Retinal pigment epithelial cell (primary cell): ENCODE results near the gene NUDT22.

Experiments used
- DNase-seq: peaks from one replicate; pipeline ENCODE4 v3.0.0-alpha.2; 2010; ENCODE audit warnings: low read depth
- H3K4me3 ChIP-seq: 2 replicates; pipeline ENCODE4 v1.5.1; 2011; ENCODE audit warnings: mild to moderate bottlenecking, low read length, control low read depth, moderate library complexity
- CTCF ChIP-seq: conservative IDR thresholded peaks from 2 replicates; pipeline ENCODE4 v1.5.1; 2011; ENCODE audit warnings: low read depth, low read length, control low read depth, inconsistent platforms

The NUDT22 gene

GRCh38 chr11:64211181-64211872, 14.7 kb upstream of the NUDT22 start:
- no peak for DNase-seq
- H3K4me3 ChIP-seq: no peak overlapping the region
- TF ChIP-seq CTCF: no peak

- H3K4me3 ChIP-seq: no peak overlapping the region
- no peak for TF ChIP-seq CTCF
- no peak for DNase-seq
These were observed 9.2 kb upstream of the NUDT22 start for GRCh38 chr11:64216879-64217278.

- H3K4me3 ChIP-seq: no peak overlapping the region
- no peak for DNase-seq
- TF ChIP-seq CTCF: no peak
These were observed 7.3 kb upstream of the NUDT22 start for GRCh38 chr11:64218628-64219353.

- no peak overlapping the region for H3K4me3 ChIP-seq
- no peak for DNase-seq
- TF ChIP-seq CTCF: no peak
These were observed 6.8 kb upstream of the NUDT22 start for GRCh38 chr11:64219354-64219684.

- TF ChIP-seq CTCF: no peak
- no peak for DNase-seq
These were observed 6.3 kb upstream of the NUDT22 start for GRCh38 chr11:64219755-64220154.

GRCh38 chr11:64220271-64220670, 5.8 kb upstream of the NUDT22 start:
- no peak for DNase-seq
- H3K4me3 ChIP-seq: no peak overlapping the region
- TF ChIP-seq CTCF: no peak

More at GRCh38 chr11:64219755-64220154, 6.3 kb upstream of the NUDT22 start:
- no peak overlapping the region for H3K4me3 ChIP-seq

- no peak for DNase-seq
- no peak overlapping the region for H3K4me3 ChIP-seq
- no peak for TF ChIP-seq CTCF
These were observed 5.3 kb upstream of the NUDT22 start for GRCh38 chr11:64220798-64221197.
